ENCODE data around the gene TSC2.
"Not testable (repeated sequence)": the region's sequence is repeated elsewhere in the genome, so short reads cannot be mapped to it uniquely, and the experiment has no call there.

Gene TSC2

GRCh38 chr16:2011726-2012125 lies 36.1 kb upstream of the TSC2 start:
- not testable (repeated sequence) for DNase-seq

DNA sequence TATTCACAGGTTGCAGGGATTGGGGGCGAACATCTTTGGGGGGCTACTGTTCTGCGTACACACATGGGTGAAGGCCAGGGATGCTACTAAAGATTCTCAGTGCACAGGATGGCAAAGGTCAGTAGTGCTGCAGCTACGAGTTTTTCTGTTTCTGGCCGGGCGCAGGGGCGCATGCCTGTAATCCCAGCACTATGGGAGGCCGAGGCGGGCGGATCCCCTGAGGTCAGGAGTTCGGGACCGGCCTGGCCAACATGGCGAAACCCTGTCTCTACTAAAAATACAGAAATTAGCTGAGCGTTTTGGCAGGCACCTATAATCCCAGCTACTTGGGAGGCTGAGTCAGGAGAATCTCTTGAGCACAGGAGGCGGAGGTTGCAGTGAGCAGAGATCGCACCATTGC lies 34.3 kb upstream of the TSC2 start:
- no peak for DNase-seq

GRCh38 chr16:2015117-2015946 lies 32.5 kb upstream of the TSC2 start:
- no peak for DNase-seq

DNA sequence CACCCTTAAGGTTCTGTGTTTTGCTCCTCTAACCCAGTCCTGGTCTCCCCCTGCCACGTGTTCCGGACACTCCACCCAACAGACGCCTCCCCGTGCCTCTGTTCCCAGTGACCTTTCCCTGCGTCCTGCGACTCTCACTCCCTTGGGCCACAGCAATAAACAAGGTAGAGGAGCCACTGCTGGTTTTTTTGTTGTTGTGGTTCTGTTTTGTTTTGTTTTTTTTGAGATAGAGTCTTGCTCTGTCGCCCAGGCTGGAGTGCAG lies 31.9 kb upstream of the TSC2 start:
- no peak for DNase-seq

DNA sequence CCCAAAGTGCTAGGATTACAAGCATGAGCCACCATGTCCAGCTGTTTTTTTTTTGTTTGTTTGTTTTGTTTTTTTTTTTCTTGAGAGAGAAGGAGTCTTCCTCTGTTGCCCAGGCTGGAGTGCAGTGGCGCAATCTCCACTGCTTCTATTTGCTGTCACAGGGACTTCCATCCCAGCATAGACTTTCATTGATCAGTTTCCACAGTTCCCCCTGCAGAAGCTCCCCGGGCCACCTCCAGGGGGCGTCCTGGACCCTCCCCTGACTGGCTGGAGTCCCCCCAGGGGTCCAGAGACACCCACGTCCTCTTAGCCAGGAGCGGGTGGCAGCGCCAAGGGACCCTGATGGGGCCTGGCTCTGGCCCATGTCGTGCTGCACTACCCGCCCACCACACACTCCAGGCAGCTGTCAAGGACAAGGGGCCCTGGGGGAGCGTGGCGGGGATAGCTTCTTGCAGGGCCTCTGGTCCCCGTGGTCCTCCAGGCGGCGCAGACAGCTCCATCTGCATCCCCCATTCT lies 31.3 kb upstream of the TSC2 start:
- no peak for DNase-seq

DNA sequence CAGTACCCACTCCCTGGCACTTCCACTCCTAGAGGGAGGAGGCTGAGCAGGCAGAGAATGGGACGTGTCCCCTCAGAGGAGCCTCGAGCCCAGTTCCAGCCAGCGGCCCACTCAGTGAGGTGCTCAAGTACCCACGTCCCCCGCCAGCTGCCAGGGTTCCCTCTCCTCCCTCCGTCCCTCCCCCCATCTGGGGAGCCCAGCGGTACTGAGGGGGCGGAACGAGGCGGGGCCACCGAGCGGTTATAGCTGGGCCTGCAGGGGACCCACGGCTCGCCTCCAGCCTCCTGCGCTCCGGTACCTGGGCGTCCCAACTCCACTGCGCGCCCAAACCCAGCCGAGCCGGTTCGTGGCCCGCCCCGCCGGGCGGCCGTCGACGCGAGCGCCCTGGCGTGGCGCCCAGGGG lies 28.3 kb upstream of the TSC2 start, which contains the start of gene NPW:
Gene NPW (plus strand): TSS at position 268 of the 403 bp plus-strand sequence.
- no peak for DNase-seq

- DNase-seq, result no peak
Observed at GRCh38 chr16:2019921-2020831, 27.6 kb upstream of the TSC2 start.

DNA sequence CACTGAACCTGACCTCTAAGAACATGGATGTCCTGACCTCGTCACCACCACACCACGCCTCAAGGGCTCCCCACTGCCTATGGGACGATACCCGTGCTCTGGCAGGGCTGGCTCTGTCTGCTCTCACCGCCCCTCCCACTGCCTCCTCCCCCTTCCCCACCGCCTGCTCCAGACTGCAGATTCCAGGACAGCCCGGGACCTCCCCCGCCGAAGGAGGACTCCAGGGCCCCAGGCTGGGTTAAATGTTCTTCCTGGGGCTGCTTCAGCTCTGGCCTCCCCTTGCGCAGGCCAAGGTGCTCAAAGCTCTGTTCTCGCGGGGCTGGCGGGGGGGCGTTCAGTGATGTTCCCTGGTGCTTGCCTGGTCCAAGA lies 25.1 kb upstream of the TSC2 start:
- DNase-seq, result no peak

- DNase-seq, result peak; percentile 40
Observed at GRCh38 chr16:2023092-2024031, 24.4 kb upstream of the TSC2 start.

DNA sequence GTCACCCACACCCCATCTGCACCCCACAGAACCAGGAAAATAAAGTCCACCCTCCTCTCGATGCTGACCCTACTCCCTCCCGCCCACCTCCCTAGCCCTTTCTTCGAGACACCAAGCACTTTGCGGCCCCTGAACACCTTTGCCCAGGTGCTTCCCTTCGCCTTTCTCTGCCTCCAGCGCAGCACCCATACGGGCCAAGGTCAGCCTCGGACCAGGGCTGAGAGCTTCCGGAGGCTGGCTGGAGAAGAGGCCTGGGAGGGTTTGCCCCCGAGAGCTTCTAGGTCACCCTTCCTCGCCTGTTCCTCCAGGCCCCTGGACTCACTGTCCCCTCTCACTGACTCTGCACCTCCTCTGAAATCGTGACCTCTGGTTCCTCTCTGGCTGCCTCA lies 23.8 kb upstream of the TSC2 start:
- no peak for DNase-seq

DNA sequence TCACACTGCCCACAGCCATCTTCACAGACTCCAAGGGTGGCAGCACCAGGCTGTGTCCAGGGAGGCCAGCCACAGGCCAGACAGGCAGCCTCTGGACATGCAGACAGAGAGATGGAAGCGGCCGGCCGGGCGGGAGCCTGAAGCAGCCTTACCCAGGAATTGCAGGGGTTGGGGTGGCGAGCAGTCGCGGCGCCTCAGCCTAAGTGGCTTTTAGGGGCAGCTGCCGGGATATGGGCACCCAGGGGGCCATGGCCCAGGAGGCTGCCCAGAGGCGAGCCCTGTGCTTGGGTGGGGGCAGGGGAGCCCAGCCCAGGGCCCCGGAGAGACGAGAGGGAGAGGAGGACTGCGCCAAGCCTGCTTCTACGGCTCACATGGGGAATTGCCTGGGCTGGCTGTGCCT lies 22.5 kb upstream of the TSC2 start:
- no peak for DNase-seq

- no peak for DNase-seq
Observed at GRCh38 chr16:2025878-2026460, 21.8 kb upstream of the TSC2 start.

DNA sequence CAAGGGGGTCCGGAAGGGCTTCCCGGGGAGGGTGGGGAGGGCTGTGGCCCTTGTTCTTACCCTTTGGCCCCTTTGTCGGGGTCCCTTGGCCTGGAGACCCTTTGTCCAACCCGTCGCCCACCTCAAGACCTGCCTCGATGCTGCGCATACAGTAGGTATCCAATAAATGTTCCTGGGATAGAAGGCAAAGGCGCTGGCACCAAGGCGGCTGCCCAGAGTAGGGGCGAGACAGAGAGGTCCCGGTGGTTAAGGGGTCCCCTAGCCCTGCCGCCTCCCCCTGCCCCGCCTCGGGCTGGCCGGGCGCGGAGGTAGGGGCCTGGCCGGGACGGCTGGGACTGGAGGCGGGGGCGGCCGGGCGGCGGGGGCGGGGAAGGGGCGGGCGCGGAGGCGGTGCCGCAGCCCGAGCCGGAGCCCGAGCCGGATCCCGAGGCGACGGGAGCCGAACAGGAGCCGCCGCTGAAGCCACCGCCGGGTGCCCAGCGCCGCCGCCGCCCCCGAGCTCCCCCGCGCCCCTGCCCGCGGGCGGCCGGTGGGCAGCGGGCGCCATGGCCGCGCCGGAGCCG lies 21.2 kb upstream of the TSC2 start, which contains the start of gene NHERF2:
Gene NHERF2 (plus strand): TSS at position 442 of the 563 bp plus-strand sequence. CDS start 104 bp downstream, at position 546.
- no peak for DNase-seq

DNA sequence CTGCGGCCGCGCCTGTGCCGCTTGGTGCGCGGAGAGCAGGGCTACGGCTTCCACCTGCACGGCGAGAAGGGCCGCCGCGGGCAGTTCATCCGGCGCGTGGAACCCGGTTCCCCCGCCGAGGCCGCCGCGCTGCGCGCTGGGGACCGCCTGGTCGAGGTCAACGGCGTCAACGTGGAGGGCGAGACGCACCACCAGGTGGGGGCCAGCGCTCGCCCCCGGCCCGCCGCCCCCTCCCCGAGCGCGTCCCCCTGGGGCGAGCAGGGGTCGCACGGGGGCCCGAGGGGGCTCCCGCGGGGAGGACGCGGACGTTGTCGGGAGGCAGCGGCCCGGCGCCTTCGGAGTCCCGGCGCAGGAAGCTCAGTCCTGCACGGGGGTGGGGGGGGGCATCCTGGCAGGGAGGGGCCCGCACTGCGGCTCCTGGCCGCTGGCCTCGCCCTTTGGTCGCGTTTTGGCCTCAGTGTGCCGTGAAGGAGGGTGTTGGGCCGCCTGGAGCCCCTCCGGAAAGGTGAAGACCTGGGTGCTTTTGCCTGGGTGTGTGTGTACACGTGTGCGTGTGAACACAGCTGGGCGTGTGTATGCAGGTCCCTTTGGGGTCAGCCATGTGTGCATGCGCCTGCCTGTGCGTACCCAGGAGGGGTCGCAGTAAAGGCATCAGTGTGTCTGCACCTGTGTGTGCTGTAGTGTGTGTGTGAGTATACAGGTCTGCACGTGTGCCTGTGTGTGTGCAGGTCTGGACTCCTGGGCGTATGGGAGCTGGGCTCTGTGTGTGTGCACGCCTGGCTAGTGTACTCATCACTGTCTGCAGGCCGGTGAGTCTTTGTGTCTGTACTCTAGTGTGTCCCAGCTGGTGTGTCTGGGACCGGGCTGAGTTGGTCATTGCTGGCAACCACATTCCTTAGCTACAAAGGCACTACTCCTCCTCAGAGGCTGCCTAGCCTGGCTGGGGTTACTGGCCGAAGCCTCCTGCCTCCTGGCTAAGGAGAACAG lies 20.5 kb upstream of the TSC2 start:
- DNase-seq, result no peak

DNA sequence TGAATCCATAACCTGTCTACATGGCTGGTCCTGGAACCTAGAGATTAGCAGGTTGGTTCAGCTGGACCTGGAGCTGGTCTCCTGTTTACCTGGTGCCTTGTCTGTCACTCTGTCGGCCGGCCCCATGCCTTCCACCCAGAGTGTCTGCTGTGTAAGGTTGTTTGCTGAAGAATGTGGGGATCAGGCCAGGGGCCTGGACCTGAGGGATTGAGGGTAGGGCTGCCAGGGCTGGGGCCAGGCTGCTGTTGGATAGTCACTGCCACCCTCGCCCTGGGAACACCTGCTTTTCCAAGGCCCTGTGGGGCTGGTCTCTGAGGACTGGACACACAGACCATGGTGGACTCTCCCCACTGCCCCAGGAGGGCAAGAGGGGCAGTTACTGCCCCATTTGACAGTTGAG lies 19.6 kb upstream of the TSC2 start:
- no peak for DNase-seq

DNA sequence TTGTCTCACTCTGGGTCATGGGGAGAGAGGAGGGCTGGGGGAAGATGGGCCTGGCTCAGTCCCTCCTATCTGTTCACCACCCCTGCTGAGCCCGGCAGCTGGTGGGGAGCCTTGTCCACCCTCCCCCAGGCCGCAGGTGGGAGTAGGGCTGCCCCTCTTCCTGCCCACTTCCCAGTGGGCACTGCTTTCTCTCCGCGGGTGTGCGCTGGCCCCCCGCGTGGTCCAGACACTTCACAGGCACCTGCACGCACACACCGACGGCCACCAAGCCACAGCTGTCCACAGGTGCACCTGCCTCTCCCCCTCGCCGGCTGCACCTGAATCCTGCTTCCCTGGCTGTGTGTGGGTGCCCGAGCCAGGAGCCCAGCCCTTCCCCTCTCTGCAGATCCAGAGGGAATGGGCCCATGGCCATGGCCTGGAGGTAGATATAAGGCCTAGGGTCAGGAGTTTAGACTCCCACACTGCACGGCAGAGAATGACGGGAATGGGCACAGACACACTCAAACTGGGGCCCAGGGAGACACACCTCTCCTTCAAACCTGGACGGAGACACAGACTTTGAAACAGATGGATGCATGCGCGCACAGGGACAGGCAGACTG lies 19.1 kb upstream of the TSC2 start:
- DNase-seq, result no peak

- DNase-seq, result no peak
Observed at GRCh38 chr16:2029350-2029749, 18.4 kb upstream of the TSC2 start.

GRCh38 chr16:2030036-2030435 lies 17.7 kb upstream of the TSC2 start:
- no peak for DNase-seq

DNA sequence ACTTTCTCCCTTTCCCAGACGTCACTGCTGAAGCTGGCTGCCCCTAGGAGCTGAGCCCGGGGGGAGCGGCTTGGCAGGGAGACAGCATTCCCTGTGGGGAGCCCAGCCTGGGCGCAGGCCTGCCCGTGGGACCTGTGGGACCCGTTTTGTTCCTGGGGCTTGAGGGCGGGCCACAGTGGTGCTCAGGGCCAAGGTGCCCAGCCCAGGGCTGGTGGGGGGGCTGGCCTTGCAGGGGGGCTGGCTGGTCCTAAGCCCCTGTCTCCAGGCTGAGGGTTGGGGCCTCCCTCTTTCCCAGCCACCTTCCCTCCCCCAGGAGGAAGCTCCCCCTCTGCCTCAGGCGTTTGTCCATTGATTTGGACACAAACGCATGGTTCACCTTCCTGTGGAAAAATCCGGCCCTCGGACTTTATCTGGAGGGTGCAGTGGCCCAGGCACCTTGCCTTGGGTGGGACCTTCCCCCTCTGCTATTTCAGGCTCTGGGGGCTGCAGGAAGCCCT lies 16.7 kb upstream of the TSC2 start:
- DNase-seq, result no peak

Measured in SHP77 treated with DMSO at 0.1 percent for 48 hours (cell line).